GM19023 (cell line): Measurements from ENCODE around the gene TOMM34.

ENCODE experiments used
- ATAC-seq: cut with Tn5 transposase; IDR thresholded peaks from one replicate; pipeline ENCODE4 v1.9.1; 2021; ENCODE audit warnings: mild to moderate bottlenecking, moderate library complexity; ENCODE audit not compliant: unreplicated experiment

TOMM34 gene, protein sequence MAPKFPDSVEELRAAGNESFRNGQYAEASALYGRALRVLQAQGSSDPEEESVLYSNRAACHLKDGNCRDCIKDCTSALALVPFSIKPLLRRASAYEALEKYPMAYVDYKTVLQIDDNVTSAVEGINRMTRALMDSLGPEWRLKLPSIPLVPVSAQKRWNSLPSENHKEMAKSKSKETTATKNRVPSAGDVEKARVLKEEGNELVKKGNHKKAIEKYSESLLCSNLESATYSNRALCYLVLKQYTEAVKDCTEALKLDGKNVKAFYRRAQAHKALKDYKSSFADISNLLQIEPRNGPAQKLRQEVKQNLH

DNA sequence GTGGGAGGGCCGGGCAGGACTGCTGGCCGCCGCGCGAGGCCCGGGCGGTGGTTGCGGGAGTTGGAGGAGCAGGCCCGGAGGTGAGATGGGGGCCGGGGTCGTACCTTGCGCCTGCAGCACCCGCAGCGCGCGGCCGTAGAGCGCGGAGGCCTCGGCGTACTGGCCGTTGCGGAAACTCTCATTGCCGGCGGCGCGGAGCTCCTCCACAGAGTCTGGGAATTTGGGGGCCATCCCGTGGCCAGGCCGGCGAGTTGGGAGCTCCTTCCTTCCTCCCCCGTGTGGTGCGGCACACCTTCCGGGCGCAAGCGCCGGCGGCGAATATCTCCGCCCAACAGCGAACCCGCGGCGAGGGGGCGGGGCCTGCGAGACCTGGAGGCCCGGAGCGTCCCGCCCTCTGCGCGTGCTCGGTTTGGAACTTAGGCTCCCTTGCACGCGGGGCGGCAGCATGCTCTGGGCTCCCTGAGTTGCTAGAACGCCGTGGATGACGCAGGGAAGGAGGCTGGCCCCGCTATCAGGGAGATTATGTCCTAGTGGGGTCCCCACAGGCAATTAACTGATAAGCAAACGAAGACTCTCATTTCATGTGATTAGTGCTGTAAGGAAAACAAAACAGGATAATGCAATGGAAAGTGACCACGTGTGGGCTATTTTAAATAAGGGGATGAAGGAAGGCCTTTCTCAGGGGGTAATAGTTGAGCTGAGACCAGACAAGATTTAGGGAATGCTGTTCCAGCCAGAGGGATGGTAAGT, at the start of gene TOMM34:
Gene TOMM34, minus strand, starts transcription at position 295 of the 750 bp plus-strand sequence. Its CDS starts 64 bp downstream, at position 231.
- ATAC-seq, result peak; percentile 92

DNA sequence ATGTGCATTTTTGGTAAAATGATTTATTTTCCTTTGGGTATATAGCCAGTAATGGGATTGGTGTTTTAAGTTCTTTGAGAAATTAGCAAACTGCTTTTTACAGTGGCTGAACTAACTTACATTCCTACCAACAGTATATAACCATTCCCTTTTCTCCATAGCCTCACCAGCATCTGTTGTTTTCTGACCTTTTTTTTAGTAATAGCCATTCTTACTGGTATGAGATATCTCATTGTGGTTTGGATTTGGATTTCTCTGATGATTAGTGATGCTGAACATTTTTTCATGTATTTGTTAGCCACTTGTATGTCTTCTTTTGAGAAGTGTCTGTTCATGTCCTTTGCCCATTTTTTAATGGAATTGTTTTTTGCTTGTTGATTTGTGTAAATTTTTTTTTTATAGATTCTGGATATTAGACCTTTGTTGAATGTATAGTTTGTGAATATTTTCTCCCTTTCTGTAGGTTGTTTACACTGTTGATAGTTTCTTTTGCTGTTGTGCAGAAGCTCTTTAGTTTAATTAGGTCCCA, 48.4 kb upstream of the TOMM34 start:
- no peak for ATAC-seq

DNA sequence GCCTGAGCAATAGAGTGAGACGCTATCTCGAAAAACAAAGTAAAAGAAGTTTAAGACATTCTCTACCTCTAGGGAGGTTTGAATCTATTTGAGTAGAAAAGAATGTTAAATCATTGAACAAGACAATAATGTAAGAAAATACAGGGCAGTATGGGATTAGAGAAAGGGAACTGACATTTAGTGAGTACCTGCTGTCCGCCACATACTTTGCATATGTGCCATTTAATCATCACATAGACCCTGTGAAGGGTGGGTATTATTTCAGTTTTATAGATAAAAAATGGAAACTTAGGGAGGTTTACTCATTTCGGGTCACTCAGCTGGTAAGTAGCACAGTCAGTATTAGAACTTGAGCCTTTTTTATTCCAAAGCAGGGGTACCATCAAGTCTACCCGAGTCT, 37.5 kb upstream of the TOMM34 start:
- no peak for ATAC-seq

DNA sequence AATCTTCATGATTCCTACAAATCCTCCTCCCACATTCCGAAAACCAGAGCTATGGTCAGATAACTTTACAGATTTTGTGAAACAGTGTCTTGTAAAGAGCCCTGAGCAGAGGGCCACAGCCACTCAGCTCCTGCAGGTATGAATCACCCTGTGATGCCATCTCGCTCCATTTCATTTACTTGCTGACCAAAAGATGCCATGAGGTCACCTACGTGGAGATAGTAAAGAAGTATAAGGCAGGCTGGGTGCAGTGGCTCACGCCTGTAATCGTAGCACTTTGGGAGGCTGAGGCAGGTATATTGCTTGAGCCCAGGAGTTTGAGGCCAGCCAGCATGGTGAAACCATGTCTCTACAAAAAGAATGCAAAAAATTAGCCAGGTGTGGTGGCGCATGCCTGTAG, 37.0 kb upstream of the TOMM34 start:
- ATAC-seq, result no peak

DNA sequence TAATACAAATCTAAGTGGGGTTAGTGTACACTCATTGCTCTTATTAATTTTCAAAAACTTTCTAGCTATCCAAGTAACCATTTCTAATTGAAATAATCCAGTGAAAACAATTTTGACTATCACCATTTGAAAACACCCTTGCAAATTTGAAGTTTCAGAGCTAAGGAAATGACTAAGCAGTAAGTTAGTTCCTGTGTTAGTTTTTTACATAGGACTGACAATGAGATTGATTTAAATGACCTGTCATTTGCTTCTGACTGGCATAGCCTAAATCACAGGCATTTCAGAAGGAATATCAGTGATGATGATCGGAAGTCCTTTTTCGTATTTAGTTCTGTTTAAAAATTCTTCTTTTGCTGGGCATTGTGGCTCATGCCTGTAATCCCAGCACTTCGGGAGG, 33.1 kb upstream of the TOMM34 start:
- ATAC-seq, result no peak

DNA sequence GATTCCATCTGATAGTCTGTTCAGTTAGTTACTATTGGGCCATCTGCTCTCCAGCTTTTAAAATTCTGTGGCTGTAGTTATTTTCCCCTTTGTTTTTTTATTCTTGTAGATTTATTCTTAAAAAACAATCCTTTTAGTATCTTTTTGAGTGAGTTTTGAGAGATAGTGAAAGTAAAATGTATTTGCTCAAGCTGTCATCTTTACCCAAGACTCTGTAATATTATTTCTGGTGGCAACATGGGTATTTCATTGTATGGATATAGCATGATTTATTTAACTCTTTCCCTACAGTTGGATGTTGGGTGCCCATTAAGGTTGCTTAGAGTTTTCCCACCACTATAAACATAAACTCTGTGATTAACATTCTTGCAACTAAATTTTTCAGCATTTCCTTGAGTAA, 30.8 kb upstream of the TOMM34 start:
- ATAC-seq, result no peak

DNA sequence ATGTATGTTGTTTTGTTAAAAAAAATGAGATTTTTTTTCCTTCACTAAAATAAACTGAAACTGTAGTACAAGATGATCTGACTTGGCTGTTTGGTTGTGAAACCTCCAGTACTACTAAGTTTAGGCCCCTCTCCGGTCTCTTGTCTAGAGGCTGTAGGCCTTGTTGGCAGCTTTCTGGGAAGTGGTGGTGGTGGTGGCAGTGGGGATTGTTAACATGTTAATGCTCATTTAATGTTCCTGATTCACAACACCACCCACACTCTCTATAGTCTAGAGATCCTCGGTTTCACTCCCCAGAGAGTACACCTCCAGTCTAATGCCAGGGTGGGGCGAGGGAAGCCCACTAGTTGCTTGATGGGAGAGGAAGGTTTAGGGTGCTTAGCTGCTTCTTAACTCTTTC, 30.2 kb upstream of the TOMM34 start:
- ATAC-seq, result no peak

DNA sequence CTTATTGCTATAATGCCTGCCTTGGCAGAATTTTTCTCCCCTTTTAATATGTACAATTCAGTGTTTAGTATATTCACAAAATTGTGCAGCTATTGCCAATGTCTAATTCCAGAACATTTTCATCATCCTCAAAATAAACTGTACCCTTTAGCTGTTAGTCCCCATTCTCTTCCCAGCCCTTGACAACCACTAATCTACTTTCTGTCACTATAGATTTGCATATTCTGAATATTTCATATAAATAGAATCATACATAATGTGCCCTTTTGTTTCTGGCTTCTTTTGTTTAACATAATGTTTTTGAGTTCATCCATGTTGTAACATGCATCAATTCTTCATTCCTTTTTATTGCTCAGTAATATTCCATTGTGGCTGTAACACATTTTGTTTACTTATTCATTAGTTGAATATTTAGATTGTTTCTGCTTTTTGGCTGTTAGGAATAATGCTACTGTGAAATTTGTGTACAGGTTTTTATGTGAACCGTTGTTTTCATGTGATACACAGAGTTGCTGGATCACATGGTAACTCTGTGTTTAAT, 28.5 kb upstream of the TOMM34 start:
- no peak for ATAC-seq

DNA sequence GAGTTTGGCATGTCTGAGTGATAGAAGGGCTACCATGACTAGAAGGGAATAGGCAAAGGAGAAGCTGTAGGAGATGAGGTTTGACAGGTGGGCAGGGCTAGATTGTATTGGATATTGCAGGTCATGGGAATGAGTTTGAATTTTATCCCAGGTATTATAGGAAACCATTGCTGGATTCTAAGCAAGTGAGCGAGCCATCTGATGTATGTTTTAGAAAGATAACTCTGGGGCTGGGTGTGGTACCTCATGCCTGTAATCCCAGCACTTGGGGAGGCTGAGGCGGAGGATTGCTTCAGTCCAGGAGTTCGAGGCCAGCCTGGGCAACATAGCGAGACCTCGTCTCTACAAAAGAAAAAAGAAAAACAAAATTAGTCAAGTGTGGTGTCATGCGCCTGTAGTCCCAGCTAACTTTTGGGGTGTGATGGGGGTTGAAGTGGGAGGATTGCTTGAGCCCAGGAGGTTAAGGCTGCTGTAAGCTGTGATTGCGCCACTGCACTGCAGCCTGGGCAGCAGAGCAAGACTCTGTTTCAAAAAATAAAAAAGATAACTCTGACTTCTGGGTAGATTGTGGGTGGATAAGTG, 23.0 kb upstream of the TOMM34 start:
- ATAC-seq, result no peak

DNA sequence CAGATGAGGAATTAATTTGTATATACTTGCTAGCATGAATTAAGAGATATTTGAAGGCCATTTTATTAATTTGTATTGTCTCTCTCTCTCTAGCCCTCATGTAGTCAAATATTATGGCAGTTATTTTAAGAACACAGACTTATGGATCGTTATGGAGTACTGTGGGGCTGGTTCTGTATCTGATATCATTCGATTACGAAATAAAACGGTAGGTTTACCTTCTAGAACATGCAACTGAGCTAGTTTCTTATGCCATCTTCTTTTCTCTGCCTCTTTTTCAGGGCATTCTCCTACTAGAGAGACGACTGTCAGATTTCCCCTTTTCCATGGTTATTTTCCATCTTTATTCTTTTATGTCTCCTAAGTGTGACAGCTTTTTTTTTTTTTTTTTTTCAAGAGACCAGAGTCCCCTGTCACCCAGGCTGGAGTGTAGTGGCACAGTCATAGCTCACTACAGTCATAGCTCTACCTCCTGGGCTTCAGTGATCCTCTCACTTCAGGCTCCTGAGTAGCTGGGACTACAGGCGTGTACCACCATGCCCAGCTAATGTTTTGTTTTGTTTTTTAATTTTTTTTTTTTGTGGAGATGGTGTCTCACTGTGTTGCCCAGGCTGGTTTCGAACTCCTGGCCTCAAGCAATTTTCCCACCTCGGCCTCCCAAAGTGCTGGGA, 21.7 kb upstream of the TOMM34 start:
- no peak for ATAC-seq

DNA sequence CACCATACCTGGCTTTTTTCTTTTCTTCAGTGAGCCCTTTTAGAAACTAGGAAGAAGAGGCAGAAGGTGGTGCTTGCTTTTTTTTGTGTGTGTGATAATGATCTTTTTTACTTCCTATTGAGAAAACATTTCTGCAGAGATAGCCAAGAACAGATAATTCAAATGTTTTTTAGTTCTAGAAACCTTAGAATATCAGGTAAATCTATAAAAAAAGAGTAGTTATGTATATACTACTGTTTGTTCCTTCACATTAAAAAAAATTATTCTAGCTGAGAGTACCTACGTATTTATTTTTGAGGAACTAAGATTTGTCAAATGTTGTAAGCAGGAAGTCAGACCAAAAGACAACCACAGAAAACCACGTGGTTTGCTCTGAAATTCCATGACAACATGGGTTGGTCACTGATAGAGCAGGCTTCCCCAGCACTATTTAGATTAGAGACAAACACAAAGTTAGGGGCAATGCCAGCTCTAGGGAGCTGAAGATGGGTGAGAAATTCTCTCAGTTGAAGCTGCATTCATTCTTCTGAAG, 19.0 kb upstream of the TOMM34 start:
- ATAC-seq, result peak; percentile 70

DNA sequence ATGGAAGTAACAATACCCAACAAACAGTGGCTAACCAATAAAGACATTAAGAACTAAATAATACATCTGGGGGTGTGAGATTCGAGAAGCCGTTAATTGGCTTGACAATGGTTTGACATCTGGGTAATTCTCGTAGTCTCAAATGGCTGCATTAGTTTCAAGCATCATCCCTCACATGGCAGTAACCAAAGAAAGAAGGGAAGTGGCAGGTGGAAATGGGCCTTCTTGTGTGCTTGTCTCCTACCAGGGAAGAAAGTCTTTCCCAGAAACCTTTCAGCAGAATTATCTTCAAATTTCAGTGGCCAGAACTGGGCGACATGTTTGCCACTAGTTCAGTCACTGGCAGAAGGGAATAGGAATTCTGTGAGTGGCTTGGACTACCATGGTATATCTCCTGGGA, 16.5 kb upstream of the TOMM34 start:
- ATAC-seq, result no peak

DNA sequence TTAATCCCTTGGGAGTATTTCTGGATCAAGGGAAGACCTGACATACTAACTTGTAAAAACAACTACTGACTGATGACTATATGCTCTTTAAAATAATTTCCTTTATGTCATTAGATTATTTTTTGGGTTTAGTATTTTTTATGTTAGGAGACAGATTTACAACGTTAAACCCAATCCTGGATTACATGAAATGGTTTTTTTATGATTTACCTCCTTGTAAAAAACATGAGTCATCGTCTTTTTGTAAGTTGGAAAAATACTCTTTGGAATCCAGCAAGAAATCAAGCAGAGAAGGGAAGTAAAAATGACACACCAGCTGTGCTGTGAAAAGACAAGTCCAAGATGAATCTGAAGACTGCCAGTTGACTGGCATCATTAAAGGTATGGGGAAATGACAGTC, 12.9 kb upstream of the TOMM34 start:
- ATAC-seq, result no peak

DNA sequence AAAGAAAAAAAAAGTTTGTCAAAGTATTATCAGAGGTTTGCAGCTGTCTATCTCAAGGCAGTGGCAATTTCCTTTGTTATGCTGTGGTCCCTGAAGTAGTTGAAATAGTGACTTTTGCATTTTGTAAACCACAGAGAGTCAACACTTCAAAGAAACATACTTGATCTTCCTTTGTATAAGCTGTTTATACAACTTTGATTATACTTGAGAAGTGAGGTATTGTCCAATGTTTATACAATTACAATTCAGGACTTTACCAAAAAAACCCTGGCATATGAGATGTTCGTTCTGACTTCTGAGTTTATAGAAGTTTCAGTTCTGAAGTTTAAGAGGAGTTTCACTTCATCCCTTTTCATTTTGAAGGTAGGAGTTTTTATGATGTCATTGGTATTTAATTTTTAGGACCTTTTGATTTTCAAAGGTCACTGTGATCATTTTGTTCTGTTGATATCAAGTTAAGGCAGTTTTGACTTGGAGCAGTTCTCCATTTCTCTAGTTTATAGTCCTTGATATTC, 10.1 kb upstream of the TOMM34 start:
- ATAC-seq, result no peak

DNA sequence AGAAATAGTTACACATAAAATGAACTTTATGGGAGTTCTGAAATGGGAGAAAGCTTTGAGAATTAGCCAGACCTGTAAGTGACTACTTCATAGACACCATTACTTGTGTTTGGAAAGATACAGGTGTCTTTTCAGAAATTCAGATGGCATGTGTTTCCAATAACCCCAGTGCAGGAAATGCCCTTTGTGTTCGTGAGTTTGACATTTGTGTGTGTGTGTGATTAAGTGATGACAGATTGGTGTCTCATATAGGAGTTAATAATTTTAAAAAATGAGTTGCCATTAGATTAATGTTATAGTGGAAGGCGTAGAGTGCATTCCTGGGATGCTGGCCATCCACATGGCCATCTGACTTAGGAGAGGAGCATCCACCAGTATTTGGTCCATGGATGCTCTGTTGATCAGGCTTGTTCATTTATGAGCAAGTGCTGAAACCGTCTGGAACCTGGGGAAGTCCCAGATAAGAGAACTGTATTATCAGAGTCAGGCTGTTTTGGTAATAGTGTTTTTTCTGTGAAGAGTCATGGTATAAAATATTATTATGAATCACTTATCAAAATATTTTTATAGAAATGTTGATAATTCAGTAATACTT, 9.2 kb upstream of the TOMM34 start:
- ATAC-seq, result no peak

DNA sequence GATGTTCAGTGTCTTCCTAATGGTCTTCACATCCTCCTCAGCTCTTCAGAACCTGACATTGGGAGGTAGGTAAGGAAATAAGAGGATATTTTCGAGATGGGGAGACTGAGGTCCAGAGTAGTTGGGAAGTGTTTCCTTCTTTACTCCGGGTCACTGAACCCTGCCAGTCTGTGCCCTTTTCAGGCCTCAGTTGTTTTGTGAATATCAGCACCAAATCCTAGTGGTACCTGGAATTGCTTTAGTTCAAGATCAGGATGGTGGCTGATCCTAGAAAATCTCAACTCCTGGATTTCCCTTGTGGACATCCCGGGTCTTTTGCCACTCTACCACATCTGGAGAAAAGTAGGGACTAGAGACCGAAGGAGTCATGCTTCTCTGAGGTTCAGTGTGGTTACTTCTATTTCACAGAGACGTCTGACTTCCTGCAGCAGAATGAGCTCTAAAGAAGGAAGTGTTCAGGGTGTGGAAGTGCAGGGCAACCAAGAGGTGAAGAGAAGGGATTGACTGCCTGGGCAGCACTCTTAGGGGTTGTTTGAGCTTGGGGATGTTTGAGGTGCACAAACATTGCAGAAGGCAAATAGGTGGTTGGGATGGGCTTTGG, 7.1 kb upstream of the TOMM34 start:
- ATAC-seq, result no peak

DNA sequence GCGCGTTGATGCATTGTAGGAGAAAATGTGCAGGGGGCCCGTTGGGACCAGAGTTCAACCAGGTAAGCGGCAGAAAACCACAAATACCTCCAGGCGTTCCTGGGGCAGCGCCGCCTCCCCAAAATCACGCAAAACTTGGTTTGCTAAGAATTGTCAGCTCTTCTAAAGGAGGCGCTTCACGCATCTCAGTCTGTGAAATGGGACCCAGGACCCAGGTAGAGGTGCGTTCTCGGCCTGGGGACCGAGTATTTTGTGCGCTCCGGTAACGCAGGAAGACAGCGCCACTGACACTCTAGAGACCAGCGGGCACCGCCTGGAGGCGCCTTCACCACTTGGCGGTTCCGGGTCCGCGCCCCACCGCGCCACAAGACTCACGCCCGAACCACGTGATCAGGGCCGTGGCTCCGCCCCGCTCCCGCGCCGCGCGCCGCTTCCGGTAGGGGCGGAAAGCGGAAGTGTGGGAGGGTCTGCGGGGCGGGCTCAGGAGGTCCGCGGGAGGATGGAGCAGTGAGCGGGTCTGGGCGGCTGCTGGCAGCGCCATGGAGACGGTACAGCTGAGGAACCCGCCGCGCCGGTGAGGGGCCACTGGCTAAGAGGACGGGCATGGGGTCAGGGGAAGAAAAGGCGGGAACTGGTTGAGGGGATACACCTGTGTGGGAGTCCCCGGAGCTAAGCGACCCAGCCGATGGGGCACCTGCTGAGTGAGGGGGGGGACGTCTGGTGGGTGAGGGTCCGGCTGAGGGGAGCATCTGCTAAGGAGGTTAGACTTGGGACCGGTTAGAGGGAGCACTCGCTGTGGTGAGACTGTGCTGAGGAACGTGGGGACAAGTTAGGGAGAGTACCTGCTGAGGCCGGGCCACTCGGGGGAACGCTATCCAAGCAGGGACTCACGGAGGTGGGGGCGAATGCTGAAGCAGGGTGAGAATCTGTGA, 6.1 kb upstream of the TOMM34 start, which contains the start of gene STK4:
Gene STK4, plus strand, starts transcription at position 483 of the 932 bp plus-strand sequence. Its CDS starts 57 bp downstream, at position 540.
- ATAC-seq, result peak; percentile 78

DNA sequence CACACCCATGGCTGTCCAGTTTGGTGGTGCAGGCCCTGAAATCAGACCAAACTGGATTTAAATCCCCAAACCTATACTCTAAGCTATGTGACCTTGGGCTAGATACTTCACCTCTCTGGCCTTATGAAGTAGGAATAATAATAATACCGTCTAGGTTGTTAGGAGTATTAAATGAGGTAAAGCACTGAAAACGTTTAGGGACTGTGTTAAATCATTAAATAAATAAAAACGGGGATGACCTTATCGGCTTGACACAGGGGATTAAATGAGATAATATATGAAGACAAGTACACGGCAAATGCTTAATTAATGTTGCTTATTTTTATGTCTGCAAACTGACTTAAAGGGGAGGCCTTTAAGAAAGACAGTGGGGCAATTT, 5.4 kb upstream of the TOMM34 start:
- no peak for ATAC-seq
